DMS 273 treated with DMSO at 0.1 percent for 48 hours (cell line): ENCODE data around the gene SPTBN5.

Experiments
- DNase-seq: peaks from one replicate; lab custom pipeline; 2025; lab: John Stamatoyannopoulos, UW

Gene SPTBN5

GRCh38 chr15:41804916-41805666, 88.8 kb downstream of the SPTBN5 start:
- DNase-seq, result no peak

- no peak for DNase-seq
Measured at GRCh38 chr15:41804361-41804760, 89.5 kb downstream of the SPTBN5 start.

- no peak for DNase-seq
Measured at GRCh38 chr15:41801850-41802455, 91.9 kb downstream of the SPTBN5 start.

GRCh38 chr15:41801185-41801584, 92.7 kb downstream of the SPTBN5 start:
- no peak for DNase-seq

- DNase-seq, result no peak
Measured at GRCh38 chr15:41799488-41799805, 94.4 kb downstream of the SPTBN5 start.

- no peak for DNase-seq
Measured at GRCh38 chr15:41798607-41799487, 95.0 kb downstream of the SPTBN5 start.
